Measurements from ENCODE around the gene PLA2G4C.

Gene PLA2G4C

GRCh38 chr19:48053076-48053475, 57.5 kb downstream of the PLA2G4C start:
- no peak for DNase-seq

GRCh38 chr19:48051335-48052033, 59.1 kb downstream of the PLA2G4C start:
- no peak for DNase-seq

- DNase-seq = no peak
Measured at GRCh38 chr19:48044561-48044960, 66.1 kb downstream of the PLA2G4C start.

- DNase-seq = no peak
Measured at GRCh38 chr19:48043675-48044258, 66.8 kb downstream of the PLA2G4C start, which contains the start of gene CABP5. Gene CABP5 (minus strand): TSS chr19:48044079. CDS start chr19:48043922, 157 bp downstream.

- DNase-seq = no peak
Measured at GRCh38 chr19:48041877-48042580, 68.6 kb downstream of the PLA2G4C start.

GRCh38 chr19:48036765-48037164, 73.9 kb downstream of the PLA2G4C start:
- DNase-seq = no peak

- no peak for DNase-seq
Measured at GRCh38 chr19:48033604-48034003, 77.0 kb downstream of the PLA2G4C start.

- no peak for DNase-seq
Measured at GRCh38 chr19:48030073-48030472, 80.5 kb downstream of the PLA2G4C start.

- DNase-seq = no peak
Measured at GRCh38 chr19:48029431-48029830, 81.2 kb downstream of the PLA2G4C start.

GRCh38 chr19:48025480-48025879, 85.1 kb downstream of the PLA2G4C start:
- no peak for DNase-seq

- DNase-seq = no peak
Measured at GRCh38 chr19:48023518-48023917, 87.1 kb downstream of the PLA2G4C start.

GRCh38 chr19:48023011-48023410, 87.6 kb downstream of the PLA2G4C start:
- no peak for DNase-seq

GRCh38 chr19:48020686-48021085, 89.9 kb downstream of the PLA2G4C start:
- no peak for DNase-seq

GRCh38 chr19:48010932-48011758, 99.5 kb downstream of the PLA2G4C start:
- DNase-seq = no peak

- no peak for DNase-seq
Measured at GRCh38 chr19:48006762-48007161, 103.9 kb downstream of the PLA2G4C start.

GRCh38 chr19:48004236-48004635, 106.4 kb downstream of the PLA2G4C start:
- no peak for DNase-seq

- no peak for DNase-seq
Measured at GRCh38 chr19:48000846-48001245, 109.8 kb downstream of the PLA2G4C start.

- DNase-seq = no peak
Measured at GRCh38 chr19:47998800-47999199, 111.8 kb downstream of the PLA2G4C start.
